ENCODE measurements around the gene UBQLN4.

The UBQLN4 gene

GRCh38 chr1:156089704-156090103 is 36.1 kb upstream of the UBQLN4 start:
- H3K36me3 Mint-ChIP-seq (ENCODE audit: low read depth), result no peaks in the 10 kb centered on the region
- DNase-seq (ENCODE audit: low spot score), result no peak
- no peaks in the 10 kb centered on the region for H3K9me3 Mint-ChIP-seq
- H3K27ac Mint-ChIP-seq, result no peak overlapping the region
- no peak overlapping the region for H3K4me3 Mint-ChIP-seq
- H3K27me3 Mint-ChIP-seq (ENCODE audit: low read depth), result peaks cover 27% of the 10 kb centered on the region
- peaks cover 6% of the 10 kb centered on the region for H3K4me1 Mint-ChIP-seq (ENCODE audit: low read depth)

DNA sequence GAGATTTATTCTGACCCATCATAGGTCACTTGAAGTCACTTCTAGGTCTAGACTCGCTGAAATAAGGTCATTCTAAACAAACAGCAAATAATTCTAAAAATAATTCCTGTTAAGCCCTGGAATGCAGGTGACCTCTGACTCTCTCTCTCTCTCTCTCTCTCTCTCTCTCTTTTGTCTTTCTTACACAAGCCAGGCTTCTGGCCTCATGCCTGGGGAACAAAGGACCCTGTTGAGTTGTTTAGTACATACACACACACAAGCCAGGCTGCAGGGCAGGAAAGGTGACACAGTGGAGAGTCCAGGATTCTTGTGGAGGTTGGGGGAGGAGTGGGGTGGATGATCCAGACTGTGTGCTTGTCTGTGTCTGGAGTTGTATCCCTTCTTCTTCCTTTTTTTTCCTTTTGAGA is 32.7 kb upstream of the UBQLN4 start:
- Mint-ChIP-seq H3K4me1 (ENCODE audit: low read depth) (peaks cover 9% of the 10 kb centered on the region), H3K4me3 (no peak overlapping the region), H3K36me3 (ENCODE audit: low read depth) (no peaks in the 10 kb centered on the region), H3K27ac (no peak overlapping the region), H3K27me3 (ENCODE audit: low read depth) (peaks cover 46% of the 10 kb centered on the region), H3K9me3 (no peaks in the 10 kb centered on the region)
- no peak for DNase-seq (ENCODE audit: low spot score)

DNA sequence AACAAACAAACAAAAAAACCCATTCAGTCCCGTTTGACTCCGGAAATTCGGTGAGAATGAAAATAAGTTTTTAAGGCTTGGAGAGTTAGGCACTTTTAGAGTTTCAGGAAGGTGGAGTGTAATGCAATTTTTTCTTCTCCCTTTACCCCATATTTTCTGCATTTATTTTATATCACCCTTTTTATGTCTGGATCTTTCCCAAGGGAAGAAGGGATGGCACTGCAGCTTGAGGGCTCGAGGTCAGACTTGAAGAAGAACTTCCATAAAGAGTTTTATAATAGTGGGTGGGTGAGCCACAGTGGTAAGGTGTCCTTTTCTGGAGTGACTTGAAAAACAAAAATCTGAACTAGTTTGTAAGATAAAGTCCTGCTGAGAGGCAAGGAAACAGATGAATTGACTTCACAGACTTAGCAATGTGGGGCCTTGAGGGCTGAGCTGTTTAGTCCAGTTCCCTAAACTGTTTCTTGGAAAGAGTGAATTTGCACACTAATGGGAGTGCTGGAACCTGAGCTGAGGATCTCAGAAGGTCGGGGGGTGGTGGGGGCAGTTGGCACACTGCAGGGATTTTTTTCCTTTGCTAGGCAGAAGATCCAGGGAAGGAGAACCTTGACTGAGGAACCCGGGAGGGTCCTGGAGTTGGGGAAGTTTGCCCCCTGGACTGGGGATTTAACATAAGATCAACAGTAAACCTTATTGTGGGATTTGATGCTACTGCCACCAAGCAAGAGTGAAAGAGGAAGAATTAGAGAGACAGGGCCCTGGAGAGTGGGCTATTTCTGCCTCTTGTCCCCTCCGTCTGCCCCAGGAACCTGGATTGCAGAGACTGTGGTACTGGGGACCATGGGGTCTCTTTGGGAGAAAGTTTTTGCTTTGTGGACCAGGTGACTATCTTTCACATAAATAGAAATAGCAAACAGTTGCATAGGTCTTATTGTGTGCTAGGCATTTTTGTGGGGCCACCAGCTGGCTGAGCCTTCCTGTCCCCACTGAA is 30.5 kb upstream of the UBQLN4 start:
- Mint-ChIP-seq H3K4me3 (peak overlapping the region; percentile 78), H3K36me3 (ENCODE audit: low read depth) (no peaks in the 10 kb centered on the region), H3K27ac (no peak overlapping the region), H3K9me3 (no peaks in the 10 kb centered on the region), H3K27me3 (ENCODE audit: low read depth) (peaks cover 59% of the 10 kb centered on the region), H3K4me1 (ENCODE audit: low read depth) (peaks cover 2% of the 10 kb centered on the region)
- DNase-seq (ENCODE audit: low spot score), result no peak

DNA sequence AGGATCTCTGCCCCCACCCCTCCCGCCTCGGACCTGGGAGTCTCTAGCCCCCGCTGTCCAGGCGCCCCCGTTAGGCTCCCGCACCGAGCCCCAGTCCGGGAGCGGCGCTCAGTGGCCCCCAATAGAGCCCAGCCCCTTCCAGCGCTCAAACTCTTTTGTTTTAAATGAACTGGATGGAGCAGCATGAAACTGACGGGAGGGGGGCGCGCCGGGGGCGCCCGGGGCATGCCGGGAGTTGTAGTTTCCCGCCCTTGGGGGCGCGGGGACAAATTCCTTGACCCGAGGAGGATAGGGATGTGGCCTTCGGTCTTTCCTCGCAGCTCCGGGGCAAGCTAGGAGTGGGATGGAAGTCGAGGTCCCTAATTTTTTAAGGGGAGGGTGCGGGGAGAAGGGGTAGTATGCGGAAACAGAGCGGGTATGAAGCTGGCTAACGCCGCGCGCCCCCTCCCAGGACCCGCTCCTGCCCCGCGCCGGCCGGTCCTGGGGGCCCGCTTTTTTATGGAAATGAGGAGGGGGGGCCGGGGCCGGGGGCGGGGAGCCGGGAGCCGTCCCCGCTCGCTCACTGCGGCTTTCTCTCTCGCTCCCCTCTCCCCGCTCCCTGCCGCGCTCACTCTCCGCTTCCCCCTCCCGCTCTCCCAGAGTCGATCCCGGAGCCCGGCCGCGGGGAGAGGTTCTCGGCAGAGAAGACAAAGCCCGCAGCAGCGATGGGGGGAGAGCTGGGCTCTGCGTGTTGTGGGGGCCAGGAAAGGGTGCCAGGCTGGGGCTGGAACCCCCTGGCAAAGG is 28.9 kb upstream of the UBQLN4 start, which contains the start of gene MEX3A:
Gene MEX3A, minus strand, starts transcription at position 157 of the 783 bp plus-strand sequence. CDS start 467 bp downstream, outside the sequence.
- no peak within 1 kb of the TSS for H3K27ac Mint-ChIP-seq
- H3K4me3 Mint-ChIP-seq, result peak within 1 kb of the TSS; percentile 82
- peaks cover 2% of the 10 kb centered on the region for H3K4me1 Mint-ChIP-seq (ENCODE audit: low read depth)
- DNase-seq (ENCODE audit: low spot score), result peak; percentile 63
- H3K36me3 Mint-ChIP-seq (ENCODE audit: low read depth), result no peaks in the 10 kb centered on the region
- H3K9me3 Mint-ChIP-seq, result no peaks in the 10 kb centered on the region
- H3K27me3 Mint-ChIP-seq (ENCODE audit: low read depth), result peaks cover 69% of the 10 kb centered on the region

- Mint-ChIP-seq H3K27ac (no peak overlapping the region), H3K9me3 (no peaks in the 10 kb centered on the region), H3K27me3 (ENCODE audit: low read depth) (peaks cover 63% of the 10 kb centered on the region), H3K36me3 (ENCODE audit: low read depth) (no peaks in the 10 kb centered on the region), H3K4me1 (ENCODE audit: low read depth) (peaks cover 2% of the 10 kb centered on the region), H3K4me3 (peak overlapping the region; percentile 82)
- DNase-seq (ENCODE audit: low spot score), result no peak
Measured at GRCh38 chr1:156081917-156082308, 28.3 kb upstream of the UBQLN4 start.

DNA sequence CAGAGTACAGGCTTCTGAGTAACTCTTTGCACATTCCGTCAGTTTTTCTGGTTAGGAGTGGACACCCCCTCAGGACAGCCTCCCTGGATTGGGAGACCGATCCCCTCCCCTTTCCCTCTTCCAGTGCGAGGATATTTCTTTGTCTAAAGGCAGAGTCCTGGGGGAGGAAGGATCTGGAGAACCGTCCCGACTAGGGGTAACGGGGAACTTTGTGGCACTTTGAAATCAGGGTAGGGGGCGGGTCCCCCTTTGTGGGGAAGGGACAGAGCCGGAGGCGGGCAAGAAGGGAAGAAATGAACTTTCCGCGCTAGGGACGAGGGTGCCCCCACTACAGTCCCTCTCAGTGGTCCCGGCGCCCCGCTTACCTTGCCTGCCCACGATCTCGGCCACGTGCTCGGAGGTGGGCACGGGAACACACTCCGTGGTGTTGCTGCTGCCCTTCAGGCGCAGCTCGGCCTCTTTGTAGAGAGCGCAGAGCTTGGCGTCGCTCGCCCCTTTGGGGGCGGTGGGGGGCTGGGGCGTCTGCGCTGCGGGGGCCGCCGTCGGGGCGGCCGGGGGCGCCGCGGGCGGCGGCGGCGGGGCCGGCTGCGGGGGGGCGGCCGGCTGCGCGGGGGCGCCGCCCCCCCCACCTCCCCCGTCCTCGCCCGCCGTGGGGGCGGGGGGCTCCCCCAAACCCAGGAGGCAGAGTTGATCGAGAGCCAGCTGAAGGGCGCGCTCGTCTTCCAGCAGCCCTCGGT is 27.8 kb upstream of the UBQLN4 start:
- H3K27ac Mint-ChIP-seq, result no peak overlapping the region
- peaks cover 60% of the 10 kb centered on the region for H3K27me3 Mint-ChIP-seq (ENCODE audit: low read depth)
- no peak for DNase-seq (ENCODE audit: low spot score)
- no peaks in the 10 kb centered on the region for H3K36me3 Mint-ChIP-seq (ENCODE audit: low read depth)
- no peaks in the 10 kb centered on the region for H3K9me3 Mint-ChIP-seq
- H3K4me1 Mint-ChIP-seq (ENCODE audit: low read depth), result peaks cover 2% of the 10 kb centered on the region
- peak overlapping the region; percentile 82 for H3K4me3 Mint-ChIP-seq

GRCh38 chr1:156080863-156081179 is 27.2 kb upstream of the UBQLN4 start:
- H3K27ac Mint-ChIP-seq, result no peak overlapping the region
- peaks cover 2% of the 10 kb centered on the region for H3K4me1 Mint-ChIP-seq (ENCODE audit: low read depth)
- peak overlapping the region; percentile 53 for H3K4me3 Mint-ChIP-seq
- no peak for DNase-seq (ENCODE audit: low spot score)
- no peaks in the 10 kb centered on the region for H3K36me3 Mint-ChIP-seq (ENCODE audit: low read depth)
- no peaks in the 10 kb centered on the region for H3K9me3 Mint-ChIP-seq
- peaks cover 56% of the 10 kb centered on the region for H3K27me3 Mint-ChIP-seq (ENCODE audit: low read depth)

DNA sequence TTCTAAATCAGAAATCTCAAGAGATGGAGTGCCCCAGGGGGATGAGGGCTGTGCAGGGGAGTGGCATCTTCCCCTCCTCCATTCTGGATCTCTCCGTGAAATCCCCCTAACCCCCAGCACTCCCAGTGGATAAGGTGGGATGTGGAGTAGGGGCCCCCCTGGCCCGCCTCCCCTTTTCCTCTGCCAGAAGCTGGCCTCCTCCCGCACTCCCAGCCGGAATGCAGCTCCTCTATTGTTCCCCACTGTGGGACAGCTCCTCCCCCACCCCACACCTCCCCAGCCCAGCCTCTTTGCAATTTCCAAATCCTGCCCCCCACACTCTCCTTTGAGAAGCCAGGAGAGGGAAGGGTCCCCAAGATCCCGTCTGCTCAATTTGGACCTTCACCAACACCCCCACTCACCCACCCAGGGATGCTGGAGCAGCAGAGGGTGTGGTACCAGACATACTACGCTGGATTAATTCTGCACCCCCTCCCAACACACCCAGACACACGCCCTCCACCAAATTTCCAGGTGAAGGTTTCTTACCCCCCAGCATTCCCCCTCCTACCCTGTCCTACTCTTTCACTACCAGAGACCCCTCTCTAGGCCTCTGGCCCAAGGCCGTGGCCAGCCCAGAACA is 26.8 kb upstream of the UBQLN4 start:
- peaks cover 2% of the 10 kb centered on the region for H3K4me1 Mint-ChIP-seq (ENCODE audit: low read depth)
- H3K36me3 Mint-ChIP-seq (ENCODE audit: low read depth), result no peaks in the 10 kb centered on the region
- no peak overlapping the region for H3K27ac Mint-ChIP-seq
- peak overlapping the region; percentile 53 for H3K4me3 Mint-ChIP-seq
- peaks cover 54% of the 10 kb centered on the region for H3K27me3 Mint-ChIP-seq (ENCODE audit: low read depth)
- no peak for DNase-seq (ENCODE audit: low spot score)
- H3K9me3 Mint-ChIP-seq, result no peaks in the 10 kb centered on the region

DNA sequence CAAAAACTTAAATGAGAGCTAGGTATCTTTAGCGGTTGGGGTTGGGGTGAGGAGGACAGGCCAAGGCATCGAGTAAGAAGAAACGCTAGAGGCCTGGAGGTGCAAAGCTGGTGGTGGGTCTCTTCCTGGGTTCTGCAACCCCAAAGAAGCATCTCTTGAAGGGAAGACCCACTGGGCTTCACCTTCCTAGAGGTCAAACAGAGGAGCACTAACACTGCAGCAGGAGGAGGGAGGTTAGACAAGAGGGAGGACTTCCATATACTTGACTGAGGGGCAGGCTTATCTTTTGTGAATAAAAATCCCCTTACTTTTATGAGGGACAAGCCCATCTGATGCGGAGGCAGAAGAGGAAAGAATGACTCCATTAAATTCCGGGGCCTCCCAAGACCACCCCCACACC is 26.2 kb upstream of the UBQLN4 start:
- Mint-ChIP-seq H3K36me3 (ENCODE audit: low read depth) (no peaks in the 10 kb centered on the region), H3K4me1 (ENCODE audit: low read depth) (peaks cover 2% of the 10 kb centered on the region), H3K4me3 (no peak overlapping the region), H3K27me3 (ENCODE audit: low read depth) (peaks cover 48% of the 10 kb centered on the region), H3K9me3 (no peaks in the 10 kb centered on the region), H3K27ac (no peak overlapping the region)
- DNase-seq (ENCODE audit: low spot score), result no peak

GRCh38 chr1:156078728-156079127 is 25.1 kb upstream of the UBQLN4 start:
- Mint-ChIP-seq H3K36me3 (ENCODE audit: low read depth) (no peaks in the 10 kb centered on the region), H3K27ac (no peak overlapping the region), H3K4me3 (no peak overlapping the region), H3K4me1 (ENCODE audit: low read depth) (peaks cover 2% of the 10 kb centered on the region), H3K9me3 (no peaks in the 10 kb centered on the region), H3K27me3 (ENCODE audit: low read depth) (peaks cover 37% of the 10 kb centered on the region)
- DNase-seq (ENCODE audit: low spot score), result no peak

DNA sequence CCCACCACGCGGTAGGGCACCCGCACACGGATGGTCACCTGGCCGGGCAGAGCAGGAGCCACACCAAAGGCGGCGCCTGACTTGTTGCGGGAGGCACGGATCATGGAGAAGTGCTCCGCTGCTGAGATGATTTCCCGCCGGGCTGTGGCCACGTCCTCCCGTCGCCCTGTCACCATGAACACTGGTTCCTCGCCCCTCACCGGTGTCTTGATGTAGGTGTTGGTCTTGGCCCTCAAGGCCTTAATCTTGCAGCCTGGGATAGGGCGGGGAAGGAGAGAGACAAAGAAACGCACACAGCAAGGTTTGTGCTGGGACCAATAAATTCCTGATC is 23.8 kb upstream of the UBQLN4 start:
- H3K4me1 Mint-ChIP-seq (ENCODE audit: low read depth), result peaks cover 1% of the 10 kb centered on the region
- H3K27ac Mint-ChIP-seq, result no peak overlapping the region
- H3K27me3 Mint-ChIP-seq (ENCODE audit: low read depth), result peaks cover 32% of the 10 kb centered on the region
- no peak overlapping the region for H3K4me3 Mint-ChIP-seq
- no peak for DNase-seq (ENCODE audit: low spot score)
- no peaks in the 10 kb centered on the region for H3K9me3 Mint-ChIP-seq
- no peaks in the 10 kb centered on the region for H3K36me3 Mint-ChIP-seq (ENCODE audit: low read depth)

GRCh38 chr1:156076609-156077429 is 23.2 kb upstream of the UBQLN4 start:
- H3K27me3 Mint-ChIP-seq (ENCODE audit: low read depth), result peaks cover 33% of the 10 kb centered on the region
- H3K4me3 Mint-ChIP-seq, result no peak overlapping the region
- H3K9me3 Mint-ChIP-seq, result no peaks in the 10 kb centered on the region
- H3K4me1 Mint-ChIP-seq (ENCODE audit: low read depth), result peaks cover 1% of the 10 kb centered on the region
- no peaks in the 10 kb centered on the region for H3K36me3 Mint-ChIP-seq (ENCODE audit: low read depth)
- no peak overlapping the region for H3K27ac Mint-ChIP-seq
- no peak for DNase-seq (ENCODE audit: low spot score)

GRCh38 chr1:156075775-156076204 is 22.2 kb upstream of the UBQLN4 start:
- H3K4me1 Mint-ChIP-seq (ENCODE audit: low read depth), result no peaks in the 10 kb centered on the region
- H3K27ac Mint-ChIP-seq, result no peak overlapping the region
- DNase-seq (ENCODE audit: low spot score), result no peak
- H3K9me3 Mint-ChIP-seq, result no peaks in the 10 kb centered on the region
- H3K4me3 Mint-ChIP-seq, result no peak overlapping the region
- H3K27me3 Mint-ChIP-seq (ENCODE audit: low read depth), result peaks cover 24% of the 10 kb centered on the region
- no peaks in the 10 kb centered on the region for H3K36me3 Mint-ChIP-seq (ENCODE audit: low read depth)

Measured in T-helper 2 cell treated with Interferon-gamma antibody and Interleukin-4, amounts not matched to agents 5 μg/mL and 100 μg/mL, for 36 hours (primary cell).